ENCODE results near the gene CSF2RB. TPM values are rescaled to one million over a fixed set of nuclear protein-coding genes. Genes with fewer than 3 reads are reported as not detected.

The CSF2RB gene
- total RNA-seq (10 to 100 TPM in 1 of 2 donors, 1 to 10 TPM in 1; 7.0 to 17.6 TPM), polyA plus RNA-seq (1 to 10 TPM; 1.3 to 2.9 TPM)
- long read RNA-seq, donor 1, partial matches to known transcripts, result 17 of 19 reads
- long read RNA-seq, donor 1, other reads (novel, unspliced or antisense), result 2 of 19 reads
- long read RNA-seq, donor 2, partial matches to known transcripts, result 12 of 30 reads
- long read RNA-seq, donor 2, other reads (novel, unspliced or antisense), result 18 of 30 reads

DNA sequence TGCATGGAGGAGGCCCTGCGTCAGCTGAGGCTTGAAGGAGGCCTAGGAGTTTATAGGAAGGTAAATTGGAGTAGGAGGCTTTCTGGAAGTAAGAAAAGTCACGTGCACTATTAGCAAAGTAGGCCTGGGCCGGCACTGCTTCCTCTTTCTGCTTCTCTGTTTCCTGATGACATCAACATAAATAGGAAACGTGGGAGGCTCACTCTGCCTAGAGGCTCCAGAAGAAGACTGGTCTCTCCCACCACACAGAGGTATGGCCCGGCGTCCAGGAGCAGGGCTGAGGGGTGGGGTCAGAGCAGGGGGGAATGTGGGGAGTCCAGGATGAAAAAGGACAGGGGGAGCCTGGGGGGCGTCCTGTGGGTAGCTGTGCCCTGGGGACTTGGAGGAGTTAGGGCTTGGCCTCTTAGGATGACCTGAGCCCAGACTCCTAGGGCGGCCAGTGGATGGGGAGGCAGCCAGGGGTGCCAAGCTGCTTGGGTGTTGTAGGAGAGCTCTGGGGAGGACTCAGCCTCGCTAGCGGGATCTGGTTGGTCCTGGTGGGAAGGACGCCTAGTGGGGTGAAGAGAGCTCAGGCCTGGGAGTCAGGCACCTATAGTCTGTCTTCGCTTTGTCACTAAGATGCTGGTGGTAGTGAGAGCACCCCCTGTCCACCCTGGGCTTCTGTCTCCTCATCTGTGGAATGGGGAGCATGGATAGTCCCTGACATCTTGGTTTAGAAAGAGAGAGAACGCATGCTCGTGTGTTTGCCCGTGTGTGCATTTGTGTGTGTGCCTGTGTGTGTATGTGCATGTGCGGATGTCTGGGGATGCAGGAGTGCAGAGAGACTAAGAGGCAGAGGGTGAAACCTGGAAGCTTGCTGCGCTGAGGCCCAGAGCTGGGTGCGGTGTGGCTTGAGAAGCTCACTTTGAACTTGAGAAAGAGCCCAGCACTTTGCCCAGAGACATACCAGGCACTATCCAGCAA lies at the start of gene CSF2RB:
Gene CSF2RB (plus strand): TSS at position 202 of the 963 bp plus-strand sequence. CDS start 8,580 bp downstream, outside the sequence.
- Histone ChIP-seq H3K27ac (ENCODE audit: low read depth in 1 of 2, low read length in 2 of 2) (no peak within 1 kb of the TSS), H3K4me3 (ENCODE audit: low read length in 2 of 2) (no peak within 1 kb of the TSS), H3K4me1 (ENCODE audit: control insufficient read depth in 1 of 2, insufficient read depth in 2 of 2, low read length in 2 of 2) (no peaks in the 10 kb centered on the region), H3K36me3 (ENCODE audit: control insufficient read depth in 1 of 2, insufficient read depth in 2 of 2, low read length in 1 of 2) (no peaks in the 10 kb centered on the region), H3K27me3 (ENCODE audit: control insufficient read depth in 1 of 2, insufficient read depth in 2 of 2, low read length in 1 of 2) (no peaks in the 10 kb centered on the region), H3K9me3 (ENCODE audit: control insufficient read depth, low read length) (peaks cover under 1% of the 10 kb centered on the region)
- DNase-seq (peak in 1 of 2 donors; percentile 86), ATAC-seq (ENCODE audit: low FRiP score) (peak; percentile 72)
- 69 to 70% methylated on average over 18 of the region's 18 CpGs for WGBS, 2 donors
- intact Hi-C loops (cut with DNase I), result no loop called here

DNA sequence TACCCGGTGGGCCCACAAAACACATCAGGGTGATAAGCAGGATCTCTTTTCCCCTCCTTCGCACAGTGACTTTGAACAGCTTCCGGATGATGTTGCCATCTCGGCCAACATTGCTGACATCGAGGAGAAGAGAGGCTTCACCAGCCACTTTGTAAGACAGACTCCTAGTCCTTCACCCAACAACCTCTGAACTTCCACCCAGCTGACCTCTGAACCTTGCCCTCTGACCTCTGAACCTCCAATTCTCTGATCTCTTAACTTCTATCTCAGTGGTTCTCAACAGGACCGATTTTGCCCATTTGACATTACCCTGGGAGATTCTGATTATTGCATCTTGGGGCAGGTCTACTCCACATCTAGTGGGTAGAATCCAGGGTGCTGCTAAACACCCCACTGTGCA lies 49.4 kb upstream of the CSF2RB start:
- Histone ChIP-seq H3K4me1 (ENCODE audit: control insufficient read depth in 1 of 2, insufficient read depth in 2 of 2, low read length in 2 of 2) (no peaks in the 10 kb centered on the region), H3K27me3 (ENCODE audit: control insufficient read depth in 1 of 2, insufficient read depth in 2 of 2, low read length in 1 of 2) (no peaks in the 10 kb centered on the region), H3K4me3 (ENCODE audit: low read length in 2 of 2) (no peak overlapping the region), H3K27ac (ENCODE audit: low read depth in 1 of 2, low read length in 2 of 2) (no peak overlapping the region), H3K36me3 (ENCODE audit: control insufficient read depth in 1 of 2, insufficient read depth in 2 of 2, low read length in 1 of 2) (no peaks in the 10 kb centered on the region), H3K9me3 (ENCODE audit: control insufficient read depth, low read length) (no peaks in the 10 kb centered on the region)
- ATAC-seq (ENCODE audit: low FRiP score) (no peak), DNase-seq (no peak)
- intact Hi-C loops (cut with DNase I), result no loop called here
- WGBS, 2 donors, result 86 to 90% methylated on average over 6 of the region's 6 CpGs

DNA sequence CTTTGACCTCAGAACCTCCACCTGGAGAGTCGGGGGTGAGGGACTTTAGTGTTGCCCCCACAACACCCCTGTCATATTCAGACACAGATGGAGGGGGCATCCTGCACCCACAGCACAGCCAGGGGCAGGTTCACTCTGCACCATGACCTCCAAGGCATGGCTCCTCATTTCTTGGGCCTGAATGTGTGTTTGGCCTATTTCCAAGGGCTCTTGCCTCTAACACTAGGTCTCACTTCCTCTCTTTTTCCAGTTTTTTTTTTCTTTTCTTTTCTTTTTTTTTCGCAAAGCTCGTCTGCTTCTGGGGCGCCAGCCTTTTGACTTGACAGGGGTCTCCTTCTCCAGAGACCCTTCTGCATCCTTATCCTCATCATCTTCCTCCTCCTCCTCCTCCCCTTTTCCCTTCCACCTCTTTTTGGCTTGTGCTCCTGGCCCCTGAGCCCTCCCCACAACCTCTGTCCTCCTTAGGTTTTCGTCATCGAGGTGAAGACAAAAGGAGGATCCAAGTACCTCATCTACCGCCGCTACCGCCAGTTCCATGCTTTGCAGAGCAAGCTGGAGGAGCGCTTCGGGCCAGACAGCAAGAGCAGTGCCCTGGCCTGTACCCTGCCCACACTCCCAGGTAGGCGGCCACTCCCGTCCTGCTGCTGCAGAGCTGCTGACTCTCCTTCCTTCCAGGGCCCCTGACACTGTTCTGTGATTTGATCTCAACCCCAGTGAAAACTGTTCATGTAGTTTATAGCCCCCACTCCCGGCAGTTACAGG lies 48.8 kb upstream of the CSF2RB start:
- Histone ChIP-seq H3K27ac (ENCODE audit: low read depth in 1 of 2, low read length in 2 of 2) (no peak overlapping the region), H3K9me3 (ENCODE audit: control insufficient read depth, low read length) (no peaks in the 10 kb centered on the region), H3K4me3 (ENCODE audit: low read length in 2 of 2) (no peak overlapping the region), H3K4me1 (ENCODE audit: control insufficient read depth in 1 of 2, insufficient read depth in 2 of 2, low read length in 2 of 2) (no peaks in the 10 kb centered on the region), H3K27me3 (ENCODE audit: control insufficient read depth in 1 of 2, insufficient read depth in 2 of 2, low read length in 1 of 2) (no peaks in the 10 kb centered on the region), H3K36me3 (ENCODE audit: control insufficient read depth in 1 of 2, insufficient read depth in 2 of 2, low read length in 1 of 2) (no peaks in the 10 kb centered on the region)
- intact Hi-C loops (cut with DNase I), result no loop called here
- ATAC-seq (ENCODE audit: low FRiP score) (no peak), DNase-seq (no peak)
- 79% methylated on average over 14 of the region's 14 CpGs for WGBS, 2 donors

DNA sequence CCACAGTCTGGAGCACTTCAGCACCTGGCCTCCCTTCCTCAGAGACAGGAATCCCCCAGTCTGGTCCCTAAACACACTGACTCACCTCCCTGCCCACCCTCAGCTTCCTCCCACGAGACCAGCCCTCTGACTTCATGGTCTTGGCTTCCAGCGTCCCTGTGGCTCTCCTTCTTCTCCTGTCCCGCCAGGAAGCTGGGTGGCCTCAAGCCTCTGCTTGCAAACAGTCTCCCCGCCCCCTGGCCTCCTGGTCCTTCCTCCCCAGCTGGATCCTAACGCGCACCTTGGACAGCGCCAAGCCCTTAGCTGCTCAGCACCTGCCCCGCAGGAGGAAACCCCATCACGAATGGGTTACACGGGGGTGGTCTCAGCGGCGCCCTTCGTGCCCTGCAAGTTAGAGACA lies 48.1 kb upstream of the CSF2RB start:
- Histone ChIP-seq H3K9me3 (ENCODE audit: control insufficient read depth, low read length) (no peaks in the 10 kb centered on the region), H3K27me3 (ENCODE audit: control insufficient read depth in 1 of 2, insufficient read depth in 2 of 2, low read length in 1 of 2) (no peaks in the 10 kb centered on the region), H3K36me3 (ENCODE audit: control insufficient read depth in 1 of 2, insufficient read depth in 2 of 2, low read length in 1 of 2) (no peaks in the 10 kb centered on the region), H3K27ac (ENCODE audit: low read depth in 1 of 2, low read length in 2 of 2) (no peak overlapping the region), H3K4me1 (ENCODE audit: control insufficient read depth in 1 of 2, insufficient read depth in 2 of 2, low read length in 2 of 2) (no peaks in the 10 kb centered on the region), H3K4me3 (ENCODE audit: low read length in 2 of 2) (no peak overlapping the region)
- 24 to 28% methylated on average over 13 of the region's 13 CpGs for WGBS, 2 donors
- intact Hi-C loops (cut with DNase I), result no loop called here
- no peak for DNase-seq
- no peak for ATAC-seq (ENCODE audit: low FRiP score)

DNA sequence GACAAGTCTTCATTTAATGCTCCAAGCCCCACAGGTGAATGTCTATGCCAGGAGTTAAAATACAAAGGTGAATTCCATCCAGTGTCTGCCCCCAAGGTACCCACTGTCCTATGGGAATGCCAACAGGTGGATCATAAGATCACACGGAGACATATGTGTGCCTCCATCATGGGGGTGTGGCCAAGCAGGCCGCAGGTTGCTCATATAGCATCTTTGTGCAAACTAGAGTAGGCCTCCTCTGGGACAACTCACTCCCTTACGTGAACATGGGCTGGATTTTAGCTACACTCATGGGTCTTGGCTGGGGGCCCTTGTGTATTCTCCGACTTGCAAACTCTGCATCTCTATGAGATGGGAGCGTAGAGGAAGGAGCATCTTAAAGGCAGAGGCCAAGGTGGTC lies 45.7 kb upstream of the CSF2RB start:
- H3K9me3 ChIP-seq (ENCODE audit: control insufficient read depth, low read length), result no peaks in the 10 kb centered on the region
- H3K4me3 ChIP-seq (ENCODE audit: low read length in 2 of 2), result no peak overlapping the region
- intact Hi-C loops (cut with DNase I), result no loop called here
- no peak for ATAC-seq (ENCODE audit: low FRiP score)
- no peaks in the 10 kb centered on the region for H3K4me1 ChIP-seq (ENCODE audit: control insufficient read depth in 1 of 2, insufficient read depth in 2 of 2, low read length in 2 of 2)
- WGBS, 2 donors, result 73 to 74% methylated on average over 5 of the region's 5 CpGs
- DNase-seq, result no peak
- H3K27me3 ChIP-seq (ENCODE audit: control insufficient read depth in 1 of 2, insufficient read depth in 2 of 2, low read length in 1 of 2), result no peaks in the 10 kb centered on the region
- H3K36me3 ChIP-seq (ENCODE audit: control insufficient read depth in 1 of 2, insufficient read depth in 2 of 2, low read length in 1 of 2), result no peaks in the 10 kb centered on the region
- no peak overlapping the region for H3K27ac ChIP-seq (ENCODE audit: low read depth in 1 of 2, low read length in 2 of 2)

DNA sequence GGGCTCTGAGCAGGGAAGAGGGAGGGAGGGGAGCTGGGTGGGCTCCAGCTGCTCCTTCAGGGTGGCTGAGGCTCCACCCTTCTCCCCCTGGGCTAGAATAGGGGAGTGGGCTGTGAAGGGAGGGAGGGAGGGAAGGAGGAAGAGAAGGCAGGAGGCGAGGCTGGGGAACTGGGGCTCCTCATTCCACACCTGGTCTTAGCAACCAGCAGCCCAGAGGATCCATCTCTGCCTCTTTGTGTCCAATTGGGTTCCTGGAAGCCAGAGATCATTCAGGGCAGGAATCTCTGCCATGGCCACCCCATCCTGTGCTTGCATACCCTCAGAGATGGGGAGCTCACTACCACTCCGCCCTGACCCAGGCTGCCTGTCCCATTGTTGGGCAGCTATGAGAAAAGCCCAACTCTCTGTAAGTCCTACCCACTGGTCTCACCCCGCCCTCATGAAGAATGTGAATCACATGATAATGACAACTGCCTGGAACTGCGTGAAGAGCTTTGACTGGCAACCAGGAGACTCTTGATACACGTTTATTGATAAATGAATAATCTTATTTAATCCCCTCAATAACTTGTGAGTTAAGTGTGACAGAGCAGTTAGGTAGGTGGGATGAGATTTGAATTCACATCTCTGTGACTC lies 44.8 kb upstream of the CSF2RB start:
- no peaks in the 10 kb centered on the region for H3K4me1 ChIP-seq (ENCODE audit: control insufficient read depth in 1 of 2, insufficient read depth in 2 of 2, low read length in 2 of 2)
- WGBS, 2 donors, result 74 to 76% methylated on average over 5 of the region's 5 CpGs
- no peaks in the 10 kb centered on the region for H3K27me3 ChIP-seq (ENCODE audit: control insufficient read depth in 1 of 2, insufficient read depth in 2 of 2, low read length in 1 of 2)
- no peak overlapping the region for H3K4me3 ChIP-seq (ENCODE audit: low read length in 2 of 2)
- H3K9me3 ChIP-seq (ENCODE audit: control insufficient read depth, low read length), result no peaks in the 10 kb centered on the region
- no peak for ATAC-seq (ENCODE audit: low FRiP score)
- no peak overlapping the region for H3K27ac ChIP-seq (ENCODE audit: low read depth in 1 of 2, low read length in 2 of 2)
- H3K36me3 ChIP-seq (ENCODE audit: control insufficient read depth in 1 of 2, insufficient read depth in 2 of 2, low read length in 1 of 2), result no peaks in the 10 kb centered on the region
- no peak for DNase-seq
- intact Hi-C loops (cut with DNase I), result no loop called here

DNA sequence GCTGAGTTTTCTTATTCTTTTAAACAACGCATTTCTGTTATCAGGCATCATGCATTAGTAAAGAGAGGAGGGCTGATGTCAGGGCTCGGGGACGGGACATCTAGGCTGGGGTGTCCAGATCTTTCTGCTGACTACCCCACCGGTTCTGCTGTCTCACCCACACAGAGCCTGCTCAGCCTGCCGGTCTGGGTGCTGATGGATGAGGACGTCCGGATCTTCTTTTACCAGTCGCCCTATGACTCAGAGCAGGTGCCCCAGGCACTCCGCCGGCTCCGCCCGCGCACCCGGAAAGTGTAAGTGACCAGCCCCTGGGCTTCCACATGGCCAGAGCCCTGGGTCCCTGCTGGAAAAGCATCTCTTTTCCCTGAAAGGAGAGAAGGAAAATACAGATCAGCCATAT lies 43.2 kb upstream of the CSF2RB start:
- intact Hi-C loops (cut with DNase I), result no loop called here
- Histone ChIP-seq H3K9me3 (ENCODE audit: control insufficient read depth, low read length) (no peaks in the 10 kb centered on the region), H3K4me3 (ENCODE audit: low read length in 2 of 2) (no peak overlapping the region), H3K36me3 (ENCODE audit: control insufficient read depth in 1 of 2, insufficient read depth in 2 of 2, low read length in 1 of 2) (no peaks in the 10 kb centered on the region), H3K4me1 (ENCODE audit: control insufficient read depth in 1 of 2, insufficient read depth in 2 of 2, low read length in 2 of 2) (no peaks in the 10 kb centered on the region), H3K27ac (ENCODE audit: low read depth in 1 of 2, low read length in 2 of 2) (no peak overlapping the region), H3K27me3 (ENCODE audit: control insufficient read depth in 1 of 2, insufficient read depth in 2 of 2, low read length in 1 of 2) (no peaks in the 10 kb centered on the region)
- ATAC-seq (ENCODE audit: low FRiP score), result no peak
- 82 to 87% methylated on average over 14 of the region's 14 CpGs for WGBS, 2 donors
- no peak for DNase-seq

DNA sequence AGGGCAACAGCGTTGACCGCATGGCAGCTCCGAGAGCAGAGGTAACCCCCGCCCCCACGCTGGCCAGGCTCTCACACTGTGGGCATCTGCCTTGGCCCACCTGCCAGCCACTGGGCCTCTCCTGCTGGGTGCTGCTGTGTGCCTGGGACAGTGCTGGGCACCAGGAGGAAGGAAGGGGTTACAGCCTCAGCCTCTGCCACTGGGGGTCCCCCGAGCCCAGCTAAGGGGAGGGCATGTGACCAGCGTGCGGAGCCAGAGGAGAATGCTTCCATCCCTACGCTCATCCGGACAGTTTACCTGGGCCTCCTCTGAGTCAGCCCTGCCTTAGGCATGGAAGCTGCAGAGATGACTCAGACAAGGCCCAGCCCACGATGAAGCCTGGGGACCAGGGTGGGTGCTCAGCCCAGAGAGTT lies 41.8 kb upstream of the CSF2RB start:
- Histone ChIP-seq H3K27ac (ENCODE audit: low read depth in 1 of 2, low read length in 2 of 2) (no peak overlapping the region), H3K4me1 (ENCODE audit: control insufficient read depth in 1 of 2, insufficient read depth in 2 of 2, low read length in 2 of 2) (no peaks in the 10 kb centered on the region), H3K36me3 (ENCODE audit: control insufficient read depth in 1 of 2, insufficient read depth in 2 of 2, low read length in 1 of 2) (no peaks in the 10 kb centered on the region), H3K9me3 (ENCODE audit: control insufficient read depth, low read length) (no peaks in the 10 kb centered on the region), H3K27me3 (ENCODE audit: control insufficient read depth in 1 of 2, insufficient read depth in 2 of 2, low read length in 1 of 2) (no peaks in the 10 kb centered on the region), H3K4me3 (ENCODE audit: low read length in 2 of 2) (no peak overlapping the region)
- 58 to 59% methylated on average over 10 to 11 of the region's 11 CpGs for WGBS, 2 donors
- ATAC-seq (ENCODE audit: low FRiP score), result no peak
- intact Hi-C loops (cut with DNase I), result no loop called here
- no peak for DNase-seq
